AG09309 (cell line): ENCODE data around the gene TTYH2.

Experiments
- DNase-seq: peaks from one replicate; pipeline ENCODE4 v3.0.0-alpha.2; 2010; ENCODE audit warnings: low read depth
- H3K4me3 ChIP-seq: 2 replicates; pipeline ENCODE4 v1.5.1; 2011; ENCODE audit warnings: mild to moderate bottlenecking, low read depth, low read length, moderate library complexity; ENCODE audit not compliant: control insufficient read depth
- CTCF ChIP-seq: IDR thresholded peaks from 2 replicates; pipeline ENCODE4 v1.5.1; 2011; ENCODE audit warnings: mild to moderate bottlenecking, low read depth, low read length, inconsistent platforms; ENCODE audit not compliant: insufficient read depth, control insufficient read depth; ENCODE audit errors: missing control alignments

TTYH2 gene

DNA sequence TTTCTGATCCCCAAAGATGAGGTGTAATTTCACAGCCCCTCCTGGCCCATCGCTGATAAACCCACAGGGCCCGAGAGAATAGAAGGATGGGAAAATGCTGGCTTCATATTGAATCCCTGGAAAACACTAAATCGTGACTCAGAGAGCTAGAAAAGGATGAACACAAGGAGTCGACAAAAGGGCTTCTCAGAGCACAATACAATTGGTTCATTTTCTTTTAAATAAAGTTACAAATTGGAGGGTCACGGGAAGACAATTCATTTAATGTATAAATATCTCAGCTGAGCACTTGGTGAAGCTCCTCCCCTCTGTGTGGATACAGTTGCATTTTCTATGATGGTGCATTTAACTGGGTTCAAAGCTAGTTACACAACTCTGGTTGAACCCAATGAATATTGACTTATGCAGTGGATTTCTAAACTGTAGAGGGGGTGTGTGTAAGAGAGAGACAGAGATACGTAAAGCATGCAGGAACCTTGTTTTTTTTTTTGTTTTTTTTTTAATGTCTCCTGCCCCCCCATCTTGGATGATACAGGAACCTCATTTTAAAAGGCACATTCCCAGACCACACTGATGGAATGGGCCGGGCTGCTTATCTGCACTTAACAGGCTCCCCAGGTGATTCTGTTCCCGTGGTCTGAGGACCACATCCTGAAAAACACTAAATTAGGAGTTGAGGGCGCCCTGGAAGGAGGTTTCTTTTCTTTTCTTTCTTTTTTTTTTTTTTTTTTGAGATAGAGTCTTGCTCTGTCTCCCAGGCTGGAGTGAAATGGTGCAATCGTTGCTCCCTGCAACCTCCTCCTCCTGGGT is 14.1 kb downstream of the TTYH2 start:
- TF ChIP-seq CTCF: no peak
- H3K4me3 ChIP-seq: no peak overlapping the region
- DNase-seq: no peak

DNA sequence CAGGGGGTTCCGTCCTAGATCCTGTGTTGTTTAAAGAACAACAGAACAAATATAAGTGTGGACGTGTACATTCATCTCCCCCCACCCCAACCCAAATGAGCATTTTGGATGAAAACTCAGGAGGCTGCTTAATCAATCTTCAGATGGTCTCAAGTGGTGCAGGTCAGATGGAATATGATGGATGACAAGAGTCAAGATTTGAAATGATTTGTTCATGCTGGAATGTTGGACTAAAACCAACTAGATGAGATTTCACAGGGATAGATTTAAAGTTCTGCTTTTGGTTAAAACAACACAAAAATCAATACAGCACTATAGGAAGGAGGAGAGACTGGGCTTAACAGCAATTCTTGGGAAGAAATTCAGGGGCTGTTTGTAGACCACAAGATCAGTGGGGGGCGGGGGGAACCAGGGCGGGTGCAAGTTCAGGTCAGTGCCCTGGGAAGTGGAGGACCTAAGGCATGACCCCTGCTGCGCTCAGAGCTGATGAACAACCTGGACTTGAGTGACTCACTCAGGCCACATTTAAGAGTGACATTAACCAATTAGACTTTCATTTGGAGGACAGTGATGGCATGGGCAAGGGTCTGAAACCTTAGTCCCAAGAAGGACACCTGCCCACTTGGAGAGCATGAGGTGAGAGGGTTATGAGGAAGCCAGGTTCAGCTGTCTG is 15.1 kb downstream of the TTYH2 start:
- no peak overlapping the region for H3K4me3 ChIP-seq
- DNase-seq: no peak
- TF ChIP-seq CTCF: no peak

GRCh38 chr17:74230896-74231295 is 17.5 kb downstream of the TTYH2 start:
- no peak overlapping the region for H3K4me3 ChIP-seq
- DNase-seq: no peak
- TF ChIP-seq CTCF: no peak

GRCh38 chr17:74231928-74232907 is 18.8 kb downstream of the TTYH2 start:
- no peak overlapping the region for H3K4me3 ChIP-seq
- no peak for TF ChIP-seq CTCF
- no peak for DNase-seq

DNA sequence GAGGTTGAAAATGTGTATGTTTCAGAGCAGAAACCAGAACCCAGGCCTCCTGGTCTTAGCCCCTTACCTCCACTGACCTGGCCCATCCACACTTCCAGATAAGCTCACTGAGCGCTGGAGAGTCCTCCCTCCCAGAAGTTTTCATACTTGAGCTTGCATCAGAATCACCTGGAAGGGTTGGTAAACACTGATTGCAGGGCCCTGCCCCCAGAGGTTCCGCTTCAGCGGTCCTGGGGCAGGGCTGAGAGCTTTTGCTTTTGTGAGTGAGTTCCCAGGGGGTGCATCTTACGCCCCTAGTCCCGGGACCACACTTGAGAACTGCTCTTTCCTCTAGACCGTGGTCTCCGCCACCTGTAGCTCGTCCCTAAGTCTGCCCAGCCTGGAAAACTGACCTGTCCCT is 20.6 kb downstream of the TTYH2 start:
- no peak for DNase-seq
- no peak for TF ChIP-seq CTCF
- H3K4me3 ChIP-seq: no peak overlapping the region

DNA sequence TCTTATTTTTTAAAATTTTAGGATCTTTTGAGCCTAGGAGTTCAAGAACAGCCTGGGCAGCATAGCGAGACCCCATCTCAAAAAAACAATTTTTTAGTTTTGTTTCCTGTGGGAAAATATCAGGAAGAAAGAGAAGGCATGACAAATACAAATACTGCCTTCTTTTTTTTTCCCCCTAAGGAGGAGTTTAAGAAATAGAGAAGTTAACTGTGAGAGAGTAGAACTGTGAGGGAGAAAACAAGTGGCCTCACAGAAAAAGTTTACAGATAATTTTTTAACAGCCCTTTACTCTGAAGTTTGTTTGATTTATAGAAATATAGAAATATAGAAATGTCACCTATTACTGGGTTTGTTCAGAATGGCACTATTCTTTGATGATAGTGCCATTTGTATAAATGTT is 21.1 kb downstream of the TTYH2 start:
- no peak for DNase-seq
- no peak for TF ChIP-seq CTCF
- H3K4me3 ChIP-seq: no peak overlapping the region
